IMR-90 (cell line): Measurements from ENCODE around the gene CYTH1. TPM values are rescaled to one million over a fixed set of nuclear protein-coding genes. Genes with fewer than 3 reads are reported as not detected.

Experiments
- ATAC-seq: fragments of 200-7000 bp; cut with Tn5 transposase; 2 replicates; pipeline ENCODE4 v1.9.1; 2020; ENCODE audit warnings: low read depth, mild to moderate bottlenecking, moderate library complexity
- BruUV-seq: library from RNA; stranded (reverse); fragments of 400-500 nt; replicated peaks from 2 replicates; lab custom pipeline; 2021; lab: Mats Ljungman, UMichigan
- CTCF ChIA-PET: fragments of 300-600 bp; formaldehyde crosslinking; extraction: SDS; loops from one replicate; lab custom pipeline; 2021; ENCODE audit warnings: antibody characterized with exemption; lab: Yijun Ruan, JAX
- POLR2A ChIA-PET: fragments of 300-600 bp; sonication (Branson Sonifier 250); formaldehyde crosslinking; loops from one replicate; lab custom pipeline; 2022; ENCODE audit warnings: antibody characterized with exemption; ENCODE audit not compliant: unreplicated experiment; lab: Charles Lee
- DNase-seq: peaks from one replicate; pipeline ENCODE4 v3.0.0; 2013
- H2AFZ ChIP-seq: replicated peaks from 2 replicates; pipeline ENCODE3; 2013; ENCODE audit warnings: low read length, mild to moderate bottlenecking; ENCODE audit not compliant: poor library complexity
- H2AK5ac ChIP-seq: 2 replicates; pipeline ENCODE4 v1.6.1; 2013; ENCODE audit warnings: low read depth, low read length, inconsistent platforms
- H2AK9ac ChIP-seq: replicated peaks from 2 replicates; pipeline ENCODE3; 2013; ENCODE audit warnings: mild to moderate bottlenecking, low read depth, low read length, moderate library complexity; ENCODE audit not compliant: poor library complexity
- H2BK120ac ChIP-seq: 2 replicates; pipeline ENCODE4 v1.6.1; 2013; ENCODE audit warnings: low read depth, low read length, inconsistent platforms
- H2BK15ac ChIP-seq: 3 replicates; pipeline ENCODE4 v1.6.1; 2013; ENCODE audit warnings: low read depth, low read length, inconsistent platforms
- H2BK20ac ChIP-seq: 2 replicates; pipeline ENCODE4 v1.6.1; 2013; ENCODE audit warnings: low read depth, mild to moderate bottlenecking, inconsistent platforms, low read length, moderate library complexity
- H2BK5ac ChIP-seq: 2 replicates; pipeline ENCODE4 v1.6.1; 2013; ENCODE audit warnings: mild to moderate bottlenecking, low read depth, low read length, inconsistent platforms; ENCODE audit not compliant: poor library complexity, severe bottlenecking
- H3K14ac ChIP-seq: replicated peaks from 2 replicates; pipeline ENCODE4 v1.6.1; 2013; ENCODE audit warnings: low read depth, low read length, inconsistent platforms
- H3K18ac ChIP-seq: 2 replicates; pipeline ENCODE4 v1.6.1; 2013; ENCODE audit warnings: low read depth, low read length, control low read depth
- H3K23ac ChIP-seq: 2 replicates; pipeline ENCODE4 v1.6.1; 2013; ENCODE audit warnings: low read depth, low read length, inconsistent platforms
- H3K27ac ChIP-seq: 2 replicates; pipeline ENCODE4 v1.5.1; 2013; ENCODE audit warnings: mild to moderate bottlenecking, control low read depth, low read length; ENCODE audit not compliant: insufficient read depth
- H3K27me3 ChIP-seq: 2 replicates; pipeline ENCODE4 v1.6.1; 2013; ENCODE audit warnings: low read length; ENCODE audit not compliant: control insufficient read depth, insufficient read depth
- H3K36me3 ChIP-seq: 2 replicates; pipeline ENCODE4 v1.6.1; 2013; ENCODE audit warnings: low read length, mixed read lengths; ENCODE audit not compliant: control insufficient read depth, insufficient read depth
- H3K4ac ChIP-seq: 2 replicates; pipeline ENCODE4 v1.6.1; 2013; ENCODE audit warnings: low read depth, low read length, inconsistent platforms
- H3K4me1 ChIP-seq: 2 replicates; pipeline ENCODE4 v1.6.1; 2013; ENCODE audit warnings: low read length, mixed read lengths; ENCODE audit not compliant: control insufficient read depth, insufficient read depth
- H3K4me2 ChIP-seq: 2 replicates; pipeline ENCODE4 v1.6.1; 2013; ENCODE audit warnings: low read depth, mild to moderate bottlenecking, control low read depth, low read length, moderate library complexity
- H3K4me3 ChIP-seq: 2 replicates; pipeline ENCODE4 v1.5.1; 2013; ENCODE audit warnings: low read depth, mild to moderate bottlenecking, control low read depth, low read length, moderate library complexity; ENCODE audit not compliant: insufficient read depth
- H3K56ac ChIP-seq: 2 replicates; pipeline ENCODE4 v1.6.1; 2013; ENCODE audit warnings: low read length, inconsistent platforms; ENCODE audit not compliant: insufficient read depth; ENCODE audit errors: extremely low read depth
- H3K79me1 ChIP-seq, 2 experiments: 2 replicates each; pipeline ENCODE4 v1.6.1; 2013; ENCODE audit warnings: low read length in 2 of 2, inconsistent platforms in 1 of 2, low read depth in 1 of 2
- H3K9ac ChIP-seq: 2 replicates; pipeline ENCODE4 v1.6.1; 2013; ENCODE audit warnings: low read depth, low read length, control low read depth
- H3K9me1 ChIP-seq: 2 replicates; pipeline ENCODE4 v1.6.1; 2013; ENCODE audit warnings: low read length, inconsistent platforms; ENCODE audit not compliant: insufficient read depth
- H3K9me3 ChIP-seq: 2 replicates; pipeline ENCODE4 v1.6.1; 2013; ENCODE audit warnings: low read length; ENCODE audit not compliant: control insufficient read depth, insufficient read depth
- H4K20me1 ChIP-seq: 2 replicates; pipeline ENCODE4 v1.6.1; 2013; ENCODE audit warnings: low read length, inconsistent platforms; ENCODE audit not compliant: insufficient read depth
- H4K5ac ChIP-seq: 2 replicates; pipeline ENCODE4 v1.6.1; 2013; ENCODE audit warnings: mild to moderate bottlenecking, low read depth, low read length, control low read depth
- H4K8ac ChIP-seq, 2 experiments: 2 replicates each; pipeline ENCODE4 v1.6.1; 2013; ENCODE audit warnings: low read depth in 2 of 2, low read length in 2 of 2, control low read depth in 1 of 2, inconsistent platforms in 1 of 2
- H4K91ac ChIP-seq: 2 replicates; pipeline ENCODE4 v1.6.1; 2013; ENCODE audit warnings: low read depth, low read length, inconsistent platforms; ENCODE audit not compliant: insufficient read depth
- NFE2L2 ChIP-seq: fragments of 150-350 bp; IDR thresholded peaks from 2 replicates; pipeline ENCODE4 v1.6.1; 2016; ENCODE audit warnings: low read depth, mild to moderate bottlenecking, low read length
- POLR2A ChIP-seq: IDR thresholded peaks from 2 replicates; pipeline ENCODE4 v1.6.1; 2012; ENCODE audit warnings: mild to moderate bottlenecking, low read depth, low read length
- RFX5 ChIP-seq: IDR thresholded peaks from 2 replicates; pipeline ENCODE4 v1.8.0; 2012; ENCODE audit warnings: low read depth, mild to moderate bottlenecking, low read length, moderate library complexity
- SMC3 ChIP-seq: fragments of 150-350 bp; IDR thresholded peaks from 2 replicates; pipeline ENCODE4 v1.6.1; 2016; ENCODE audit warnings: low read depth, mild to moderate bottlenecking, antibody characterized with exemption, low read length, moderate library complexity
- WGBS, 2 experiments: methylation state at CpG; one replicate each; pipeline versions ENCODE4 v1.1.5 to v1.1.7; 2013; ENCODE audit warnings: missing lambda C conversion rate in 2 of 2; ENCODE audit not compliant: insufficient read length in 1 of 2; ENCODE audit errors: extremely low coverage in 2 of 2; 5-methylcytosine and 5-hydroxymethylcytosine counted together
- dilution Hi-C: fragments of 300-500 bp; cut with HindIII; formaldehyde crosslinking; loops from one replicate; pipeline ENCODE4 v1.14.3; 2018; ENCODE audit warnings: low sequenced_read_pairs; ENCODE audit not compliant: unreplicated experiment
- in situ Hi-C: fragments of 300-500 bp; cut with MboI; formaldehyde crosslinking; loops from 3 replicates; pipeline ENCODE4 v1.14.3; 2019; ENCODE audit warnings: low sequenced_read_pairs, inconsistent platforms, mixed read lengths
- intact Hi-C: fragments of 100-400 bp; cut with micrococcal nuclease; formaldehyde crosslinking; loops from 2 replicates; pipeline ENCODE4 v1.10.0; 2022
- microRNA-seq, 2 experiments: library from miRNA; stranded (forward) in 1 of 2; unstranded in 1 of 2; fragments of 10-50 nt in 1 of 2; fragments of <30 nt in 1 of 2; gene quantifications in 1 of 2; microRNA quantifications in 1 of 2; one replicate each; pipeline versions ENCODE3 to v1.1.0; 2013 to 2020; ENCODE audit not compliant: insufficient read depth in 1 of 2, insufficient read length in 1 of 2, unreplicated experiment in 1 of 2
- polyA plus RNA-seq, 3 experiments: library from polyadenylated mRNA; depleted of rRNA; stranded (reverse); fragments of >200 nt; gene quantifications; 2 replicates each; pipeline ENCODE4 v1.2.3, GENCODE V29; 2012; ENCODE audit warnings: low replicate concordance in 1 of 3
- small RNA-seq, 5 experiments: library from RNA; depleted of rRNA; stranded (forward); fragments of <200 nt; gene quantifications; one replicate each; pipeline ENCODE3, GENCODE V24; 2012
- total RNA-seq: library from RNA; depleted of rRNA; stranded (reverse); fragments of >200 nt; gene quantifications from 2 replicates; pipeline ENCODE4 v1.2.3, GENCODE V29; 2012; rRNA removed
- TF ChIP-seq, protein P1 (sequence below): conservative IDR thresholded peaks from 2 replicates; pipeline ENCODE4 v1.5.1; 2012; ENCODE audit warnings: mild to moderate bottlenecking, low read depth, low read length, improper control_type of control experiment

Gene CYTH1
- total and polyA plus RNA-seq, 2 of the 4 experiments (the other 2 are of a cell fraction), result 7.9 to 12.4 TPM

DNA sequence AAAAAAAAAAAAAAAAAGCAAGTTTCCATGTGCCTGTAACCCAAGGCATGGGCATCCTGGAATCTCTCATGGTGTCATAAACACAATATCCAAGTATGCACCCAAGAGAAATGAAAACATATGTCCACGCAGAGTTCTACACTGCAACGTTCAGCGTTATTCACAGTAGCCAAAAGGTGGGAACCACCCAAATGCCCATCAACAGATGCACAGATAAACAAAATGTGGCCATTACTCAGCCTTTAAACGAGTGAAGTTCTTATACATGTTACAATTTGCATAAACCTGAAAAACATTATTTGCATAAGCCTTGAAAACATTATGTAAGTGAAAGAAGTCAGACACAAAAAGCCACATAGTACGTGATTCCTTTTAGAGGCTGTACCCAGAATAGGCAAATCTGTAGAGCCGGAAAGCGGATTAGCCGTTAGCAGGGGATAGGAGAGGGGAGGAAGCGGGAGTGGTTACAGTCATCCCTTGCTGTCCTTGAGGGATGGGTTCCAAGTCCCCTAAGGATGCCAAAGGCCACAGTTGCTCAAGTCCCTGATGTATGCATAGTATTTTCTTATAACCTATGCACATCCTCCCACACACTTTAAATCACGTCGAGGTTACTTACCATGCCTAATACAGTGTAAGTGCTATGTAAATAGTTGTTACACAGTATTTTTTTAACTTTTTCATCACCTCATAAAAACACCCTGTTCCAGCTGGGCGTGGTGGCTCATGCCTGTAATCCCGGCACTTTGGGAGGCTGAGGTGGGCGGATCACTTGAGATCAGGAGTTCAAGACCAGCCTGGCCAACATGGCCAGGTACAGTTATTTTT lies 157.5 kb downstream of the CYTH1 start:
- H3K36me3 ChIP-seq, result no peaks in the 10 kb centered on the region
- H3K4me3 ChIP-seq, result no peak overlapping the region
- intact Hi-C loops, result no loop called here
- dilution Hi-C loops, result no loop called here
- ATAC-seq (no peak), DNase-seq (no peak)
- H4K91ac ChIP-seq, result no peak overlapping the region
- H2AK9ac ChIP-seq, result no peak overlapping the region
- no peak overlapping the region for H4K5ac ChIP-seq
- no peak overlapping the region for H3K23ac ChIP-seq
- H3K9me1 ChIP-seq, result no peaks in the 10 kb centered on the region; the same call in 1 of the 2 replicates
- no peak overlapping the region for H3K27ac ChIP-seq
- no peaks in the 10 kb centered on the region; the same call in none of the 2 replicates for H3K27me3 ChIP-seq
- H3K9ac ChIP-seq, result no peak overlapping the region
- TF ChIP-seq NFE2L2 (no peak), RFX5 (no peak), POLR2A (no peak), SMC3 (no peak)
- TF ChIP-seq, protein P1, sequence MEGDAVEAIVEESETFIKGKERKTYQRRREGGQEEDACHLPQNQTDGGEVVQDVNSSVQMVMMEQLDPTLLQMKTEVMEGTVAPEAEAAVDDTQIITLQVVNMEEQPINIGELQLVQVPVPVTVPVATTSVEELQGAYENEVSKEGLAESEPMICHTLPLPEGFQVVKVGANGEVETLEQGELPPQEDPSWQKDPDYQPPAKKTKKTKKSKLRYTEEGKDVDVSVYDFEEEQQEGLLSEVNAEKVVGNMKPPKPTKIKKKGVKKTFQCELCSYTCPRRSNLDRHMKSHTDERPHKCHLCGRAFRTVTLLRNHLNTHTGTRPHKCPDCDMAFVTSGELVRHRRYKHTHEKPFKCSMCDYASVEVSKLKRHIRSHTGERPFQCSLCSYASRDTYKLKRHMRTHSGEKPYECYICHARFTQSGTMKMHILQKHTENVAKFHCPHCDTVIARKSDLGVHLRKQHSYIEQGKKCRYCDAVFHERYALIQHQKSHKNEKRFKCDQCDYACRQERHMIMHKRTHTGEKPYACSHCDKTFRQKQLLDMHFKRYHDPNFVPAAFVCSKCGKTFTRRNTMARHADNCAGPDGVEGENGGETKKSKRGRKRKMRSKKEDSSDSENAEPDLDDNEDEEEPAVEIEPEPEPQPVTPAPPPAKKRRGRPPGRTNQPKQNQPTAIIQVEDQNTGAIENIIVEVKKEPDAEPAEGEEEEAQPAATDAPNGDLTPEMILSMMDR, result no peak
- ChIA-PET CTCF (no interaction called here), POLR2A (no interaction called here)
- H3K18ac ChIP-seq, result no peak overlapping the region
- no peak overlapping the region for H3K4ac ChIP-seq
- BruUV-seq, result no TSS peak
- H3K56ac ChIP-seq, result no peak overlapping the region
- H2BK120ac ChIP-seq, result no peak overlapping the region
- no peak overlapping the region for H2BK15ac ChIP-seq
- no peak overlapping the region for H4K8ac ChIP-seq
- no peak overlapping the region for H3K4me2 ChIP-seq
- H2BK20ac ChIP-seq, result no peak overlapping the region
- in situ Hi-C loops, result no loop called here
- H4K20me1 ChIP-seq, result no peaks in the 10 kb centered on the region
- H3K4me1 ChIP-seq, result 0 out of 2 replicates have a peak, but pooled peaks cover 1% of the 10 kb centered on the region
- no peaks in the 10 kb centered on the region for H3K79me1 ChIP-seq
- no peak overlapping the region for H2BK5ac ChIP-seq
- H3K9me3 ChIP-seq, result no peaks in the 10 kb centered on the region
- WGBS, 2 experiments, result 71% methylated on average over 1 of the region's 14 CpGs; no CpG with 5 or more reads in 1 of the 2 experiments
- no peak overlapping the region for H3K14ac ChIP-seq
- no peak overlapping the region for H2AK5ac ChIP-seq
- no peak overlapping the region for H2AFZ ChIP-seq

Small RNA genes within 50 kb of the gene (microRNA-seq; reads per million reads assigned to microRNA genes)
- not detected for gene RNU6-638P (ENCODE audit: insufficient read depth, insufficient read length)

Small RNA genes within 50 kb of the gene (small RNA-seq; reads per million reads assigned to genes)
- gene RNU6-638P, result 0 reads per million in 5 experiments

Other genes with a start within 250 kb of the CYTH1 start
- gene DNAH17, start 204.9 kb downstream of the CYTH1 start, total RNA-seq, result not detected in 2 replicates
- gene DNAH17, start 204.9 kb downstream of the CYTH1 start, polyA plus RNA-seq (2012; rRNA removed), result not detected in 2 replicates
- 28.3 and 30.6 TPM in 2 replicates for gene USP36, start 58.5 kb upstream of the CYTH1 start, total RNA-seq
- 38.3 and 39.7 TPM in 2 replicates for gene USP36, start 58.5 kb upstream of the CYTH1 start, polyA plus RNA-seq (2012; rRNA removed)
- gene CEP295NL, start 120.9 kb upstream of the CYTH1 start, total RNA-seq, result 0.56 and 0.72 TPM in 2 replicates
- gene CEP295NL, start 120.9 kb upstream of the CYTH1 start, polyA plus RNA-seq (2012; rRNA removed), result 0.11 and 0.31 TPM in 2 replicates
- 43.9 and 48.6 TPM in 2 replicates for gene TIMP2, start 143.1 kb upstream of the CYTH1 start, total RNA-seq
- gene TIMP2, start 143.1 kb upstream of the CYTH1 start, polyA plus RNA-seq (2012; rRNA removed), result 352 and 416 TPM in 2 replicates
- gene LGALS3BP, start 197.7 kb upstream of the CYTH1 start, total RNA-seq, result 33.7 and 34.7 TPM in 2 replicates
- 249 and 273 TPM in 2 replicates for gene LGALS3BP, start 197.7 kb upstream of the CYTH1 start, polyA plus RNA-seq (2012; rRNA removed)
- gene CANT1, start 227.5 kb upstream of the CYTH1 start, total RNA-seq, result 50.0 and 51.8 TPM in 2 replicates
- gene CANT1, start 227.5 kb upstream of the CYTH1 start, polyA plus RNA-seq (2012; rRNA removed), result 73.4 and 90.7 TPM in 2 replicates
- gene C1QTNF1, start 241.9 kb upstream of the CYTH1 start, total RNA-seq, result 1.7 and 3.4 TPM in 2 replicates
- 8.4 and 9.0 TPM in 2 replicates for gene C1QTNF1, start 241.9 kb upstream of the CYTH1 start, polyA plus RNA-seq (2012; rRNA removed)